ENCODE data around the gene TAC4.
"Not testable (repeated sequence)": the region's sequence is repeated elsewhere in the genome, so short reads cannot be mapped to it uniquely, and the experiment has no call there.

The TAC4 gene

GRCh38 chr17:49846938-49847712 lies 744 bp downstream of the TAC4 start:
- in situ Hi-C loops (cut with HindIII; ENCODE audit: low sequenced_read_pairs) = no loop called here

GRCh38 chr17:49845321-49845720 lies 2.5 kb downstream of the TAC4 start:
- in situ Hi-C loops (cut with HindIII; ENCODE audit: low sequenced_read_pairs) = no loop called here

GRCh38 chr17:49843774-49844350 lies 4.0 kb downstream of the TAC4 start:
- in situ Hi-C loops (cut with HindIII; ENCODE audit: low sequenced_read_pairs) = no loop called here

- in situ Hi-C loops (cut with HindIII; ENCODE audit: low sequenced_read_pairs) = no loop called here
Measured at GRCh38 chr17:49842846-49843245, 5.0 kb downstream of the TAC4 start.

- in situ Hi-C loops (cut with HindIII; ENCODE audit: low sequenced_read_pairs) = no loop called here
Measured at GRCh38 chr17:49842371-49842770, 5.5 kb downstream of the TAC4 start.

GRCh38 chr17:49841548-49841947 lies 6.3 kb downstream of the TAC4 start:
- in situ Hi-C loops (cut with HindIII; ENCODE audit: low sequenced_read_pairs) = no loop called here

GRCh38 chr17:49839455-49839854 lies 8.4 kb downstream of the TAC4 start:
- in situ Hi-C loops (cut with HindIII; ENCODE audit: low sequenced_read_pairs) = no loop called here

GRCh38 chr17:49836111-49837030 lies 11.5 kb downstream of the TAC4 start:
- in situ Hi-C loops (cut with HindIII; ENCODE audit: low sequenced_read_pairs) = no loop called here

GRCh38 chr17:49835472-49835871 lies 12.4 kb downstream of the TAC4 start:
- in situ Hi-C loops (cut with HindIII; ENCODE audit: low sequenced_read_pairs) = no loop called here

- in situ Hi-C loops (cut with HindIII; ENCODE audit: low sequenced_read_pairs) = no loop called here
Measured at GRCh38 chr17:49834118-49834743, 13.6 kb downstream of the TAC4 start.

- in situ Hi-C loops (cut with HindIII; ENCODE audit: low sequenced_read_pairs) = no loop called here
Measured at GRCh38 chr17:49832840-49833599, 14.8 kb downstream of the TAC4 start.

- in situ Hi-C loops (cut with HindIII; ENCODE audit: low sequenced_read_pairs) = no loop called here
Measured at GRCh38 chr17:49830605-49831004, 17.3 kb downstream of the TAC4 start.

GRCh38 chr17:49829026-49829425 lies 18.8 kb downstream of the TAC4 start:
- in situ Hi-C loops (cut with HindIII; ENCODE audit: low sequenced_read_pairs) = no loop called here

- in situ Hi-C loops (cut with HindIII; ENCODE audit: low sequenced_read_pairs) = not testable (repeated sequence)
Measured at GRCh38 chr17:49828325-49828724, 19.5 kb downstream of the TAC4 start.

- in situ Hi-C loops (cut with HindIII; ENCODE audit: low sequenced_read_pairs) = no loop called here
Measured at GRCh38 chr17:49825645-49826044, 22.2 kb downstream of the TAC4 start.

- in situ Hi-C loops (cut with HindIII; ENCODE audit: low sequenced_read_pairs) = no loop called here
Measured at GRCh38 chr17:49823614-49824013, 24.3 kb downstream of the TAC4 start.

GRCh38 chr17:49822829-49823228 lies 25.0 kb downstream of the TAC4 start:
- in situ Hi-C loops (cut with HindIII; ENCODE audit: low sequenced_read_pairs) = no loop called here

- in situ Hi-C loops (cut with HindIII; ENCODE audit: low sequenced_read_pairs) = no loop called here
Measured at GRCh38 chr17:49821916-49822315, 26.0 kb downstream of the TAC4 start.

GRCh38 chr17:49821466-49821865 lies 26.4 kb downstream of the TAC4 start:
- in situ Hi-C loops (cut with HindIII; ENCODE audit: low sequenced_read_pairs) = no loop called here

GRCh38 chr17:49820773-49821172 lies 27.1 kb downstream of the TAC4 start:
- in situ Hi-C loops (cut with HindIII; ENCODE audit: low sequenced_read_pairs) = no loop called here

Measured in endothelial cell of hepatic sinusoid (primary cell).